Subcutaneous adipose tissue (tissue), 4 donors: ENCODE results near the gene HS2ST1. TPM values are rescaled to one million over a fixed set of nuclear protein-coding genes. Genes with fewer than 3 reads are reported as not detected.

Experiments used
- CTCF ChIP-seq: fragments of 450-650 bp; IDR thresholded peaks from one replicate; pipeline ENCODE4 v1.5.1; 2016; ENCODE audit warnings: low read depth, mild to moderate bottlenecking, control low read depth, antibody characterized with exemption, moderate library complexity
- total RNA-seq, 4 donors: library from RNA; depleted of rRNA; stranded (reverse); fragments of >200 nt; gene quantifications; one replicate each; pipeline ENCODE4 v1.1.0, GENCODE V29; 2016

Gene HS2ST1
- total RNA-seq, 4 donors from 2014 or later: 10.2 to 25.5 (median 15.7) TPM

GRCh38 chr1:86942042-86942441 is 27.6 kb downstream of the HS2ST1 start:
- TF ChIP-seq CTCF: no peak

GRCh38 chr1:86942743-86943142 is 28.3 kb downstream of the HS2ST1 start:
- TF ChIP-seq CTCF: no peak

GRCh38 chr1:86948212-86948611 is 33.8 kb downstream of the HS2ST1 start:
- TF ChIP-seq CTCF: no peak

- TF ChIP-seq CTCF: no peak
These were observed 36.4 kb downstream of the HS2ST1 start for GRCh38 chr1:86950712-86951419.

- no peak for TF ChIP-seq CTCF
These were observed 37.0 kb downstream of the HS2ST1 start for GRCh38 chr1:86951430-86951829.

GRCh38 chr1:86953167-86953566 is 38.7 kb downstream of the HS2ST1 start:
- no peak for TF ChIP-seq CTCF

GRCh38 chr1:86955678-86956077 is 41.2 kb downstream of the HS2ST1 start:
- TF ChIP-seq CTCF: no peak
